Measurements from ENCODE around the gene GPC6. TPM values are rescaled to one million over a fixed set of nuclear protein-coding genes. Genes with fewer than 3 reads are reported as not detected.

Gene GPC6
- total RNA-seq, 1 donor from 2014 or later, result not detected

GRCh38 chr13:94412870-94413597 is 1186.4 kb downstream of the GPC6 start:
- H3K9me3 Mint-ChIP-seq, result peaks cover 16% of the 10 kb centered on the region
- no peak overlapping the region for H3K27ac Mint-ChIP-seq
- H3K27me3 Mint-ChIP-seq (ENCODE audit: insufficient read depth), result no peaks in the 10 kb centered on the region
- H3K36me3 Mint-ChIP-seq (ENCODE audit: low read depth), result no peaks in the 10 kb centered on the region
- DNase-seq (ENCODE audit: low spot score), result no peak
- intact Hi-C loops (cut with micrococcal nuclease), result no loop called here
- no peaks in the 10 kb centered on the region for H3K4me1 Mint-ChIP-seq (ENCODE audit: low read depth)
- H3K4me3 Mint-ChIP-seq, result no peak overlapping the region

GRCh38 chr13:94413598-94413944 is 1187.0 kb downstream of the GPC6 start:
- DNase-seq (ENCODE audit: low spot score), result no peak
- H3K27ac Mint-ChIP-seq, result no peak overlapping the region
- peaks cover 19% of the 10 kb centered on the region for H3K9me3 Mint-ChIP-seq
- no peak overlapping the region for H3K4me3 Mint-ChIP-seq
- intact Hi-C loops (cut with micrococcal nuclease), result no loop called here
- H3K36me3 Mint-ChIP-seq (ENCODE audit: low read depth), result no peaks in the 10 kb centered on the region
- H3K27me3 Mint-ChIP-seq (ENCODE audit: insufficient read depth), result no peaks in the 10 kb centered on the region
- H3K4me1 Mint-ChIP-seq (ENCODE audit: low read depth), result peaks cover 3% of the 10 kb centered on the region

GRCh38 chr13:94414141-94414540 is 1187.5 kb downstream of the GPC6 start:
- Mint-ChIP-seq H3K36me3 (ENCODE audit: low read depth) (peaks cover 3% of the 10 kb centered on the region), H3K27ac (no peak overlapping the region), H3K9me3 (peaks cover 24% of the 10 kb centered on the region), H3K27me3 (ENCODE audit: insufficient read depth) (no peaks in the 10 kb centered on the region), H3K4me1 (ENCODE audit: low read depth) (peaks cover 9% of the 10 kb centered on the region), H3K4me3 (no peak overlapping the region)
- intact Hi-C loops (cut with micrococcal nuclease), result no loop called here
- no peak for DNase-seq (ENCODE audit: low spot score)

GRCh38 chr13:94414708-94415107 is 1188.1 kb downstream of the GPC6 start:
- Mint-ChIP-seq H3K4me1 (ENCODE audit: low read depth) (peaks cover 15% of the 10 kb centered on the region), H3K4me3 (no peak overlapping the region), H3K36me3 (ENCODE audit: low read depth) (peaks cover 3% of the 10 kb centered on the region), H3K27me3 (ENCODE audit: insufficient read depth) (no peaks in the 10 kb centered on the region), H3K9me3 (peaks cover 25% of the 10 kb centered on the region), H3K27ac (no peak overlapping the region)
- intact Hi-C loops (cut with micrococcal nuclease), result no loop called here
- DNase-seq (ENCODE audit: low spot score), result no peak

- no peaks in the 10 kb centered on the region for H3K27me3 Mint-ChIP-seq (ENCODE audit: insufficient read depth)
- peaks cover 22% of the 10 kb centered on the region for H3K4me1 Mint-ChIP-seq (ENCODE audit: low read depth)
- no peak for DNase-seq (ENCODE audit: low spot score)
- H3K9me3 Mint-ChIP-seq, result peaks cover 33% of the 10 kb centered on the region
- intact Hi-C loops (cut with micrococcal nuclease), result no loop called here
- no peak overlapping the region for H3K4me3 Mint-ChIP-seq
- H3K27ac Mint-ChIP-seq, result no peak overlapping the region
- H3K36me3 Mint-ChIP-seq (ENCODE audit: low read depth), result peaks cover 3% of the 10 kb centered on the region
Observed at GRCh38 chr13:94415500-94416237, 1189.1 kb downstream of the GPC6 start.

GRCh38 chr13:94416454-94417080 is 1190.0 kb downstream of the GPC6 start:
- Mint-ChIP-seq H3K4me3 (no peak overlapping the region), H3K4me1 (ENCODE audit: low read depth) (peaks cover 22% of the 10 kb centered on the region), H3K36me3 (ENCODE audit: low read depth) (peaks cover 3% of the 10 kb centered on the region), H3K9me3 (peaks cover 39% of the 10 kb centered on the region), H3K27me3 (ENCODE audit: insufficient read depth) (no peaks in the 10 kb centered on the region), H3K27ac (no peak overlapping the region)
- no peak for DNase-seq (ENCODE audit: low spot score)
- intact Hi-C loops (cut with micrococcal nuclease), result no loop called here

GRCh38 chr13:94417294-94417693 is 1190.7 kb downstream of the GPC6 start:
- Mint-ChIP-seq H3K27me3 (ENCODE audit: insufficient read depth) (no peaks in the 10 kb centered on the region), H3K4me3 (no peak overlapping the region), H3K36me3 (ENCODE audit: low read depth) (peaks cover 3% of the 10 kb centered on the region), H3K9me3 (peaks cover 40% of the 10 kb centered on the region), H3K27ac (no peak overlapping the region), H3K4me1 (ENCODE audit: low read depth) (peaks cover 22% of the 10 kb centered on the region)
- no peak for DNase-seq (ENCODE audit: low spot score)
- intact Hi-C loops (cut with micrococcal nuclease), result no loop called here

GRCh38 chr13:94419304-94419924 is 1192.8 kb downstream of the GPC6 start:
- H3K9me3 Mint-ChIP-seq, result peaks cover 40% of the 10 kb centered on the region
- no peaks in the 10 kb centered on the region for H3K27me3 Mint-ChIP-seq (ENCODE audit: insufficient read depth)
- intact Hi-C loops (cut with micrococcal nuclease), result loop anchor here (1.0 to 2.0 kb wide), 10 partner anchors 36 to 757 kb away; partner anchors contain the start of gene GPR180
- DNase-seq (ENCODE audit: low spot score), result no peak
- peaks cover 3% of the 10 kb centered on the region for H3K36me3 Mint-ChIP-seq (ENCODE audit: low read depth)
- peaks cover 22% of the 10 kb centered on the region for H3K4me1 Mint-ChIP-seq (ENCODE audit: low read depth)
- H3K4me3 Mint-ChIP-seq, result peak overlapping the region; percentile 29
- peak overlapping the region; percentile 72 for H3K27ac Mint-ChIP-seq

GRCh38 chr13:94419925-94420305 is 1193.3 kb downstream of the GPC6 start:
- H3K27ac Mint-ChIP-seq, result peak overlapping the region; percentile 72
- H3K9me3 Mint-ChIP-seq, result peaks cover 40% of the 10 kb centered on the region
- no peaks in the 10 kb centered on the region for H3K27me3 Mint-ChIP-seq (ENCODE audit: insufficient read depth)
- H3K4me1 Mint-ChIP-seq (ENCODE audit: low read depth), result peaks cover 22% of the 10 kb centered on the region
- intact Hi-C loops (cut with micrococcal nuclease), result loop anchor here (1.0 to 2.0 kb wide), 11 partner anchors 9 to 757 kb away; partner anchors contain the start of gene GPR180
- DNase-seq (ENCODE audit: low spot score), result no peak
- H3K36me3 Mint-ChIP-seq (ENCODE audit: low read depth), result peaks cover 3% of the 10 kb centered on the region
- H3K4me3 Mint-ChIP-seq, result no peak overlapping the region

- Mint-ChIP-seq H3K27me3 (ENCODE audit: insufficient read depth) (peaks cover 2% of the 10 kb centered on the region), H3K36me3 (ENCODE audit: low read depth) (no peaks in the 10 kb centered on the region), H3K9me3 (no peaks in the 10 kb centered on the region), H3K27ac (no peak overlapping the region), H3K4me1 (ENCODE audit: low read depth) (peaks cover 6% of the 10 kb centered on the region), H3K4me3 (no peak overlapping the region)
- intact Hi-C loops (cut with micrococcal nuclease), result no loop called here
- DNase-seq (ENCODE audit: low spot score), result no peak
Observed at GRCh38 chr13:94427313-94427953, 1200.8 kb downstream of the GPC6 start.

GRCh38 chr13:94431574-94431973 is 1205.0 kb downstream of the GPC6 start:
- no peak for DNase-seq (ENCODE audit: low spot score)
- Mint-ChIP-seq H3K27ac (no peak overlapping the region), H3K4me3 (no peak overlapping the region), H3K9me3 (no peaks in the 10 kb centered on the region), H3K4me1 (ENCODE audit: low read depth) (peaks cover 15% of the 10 kb centered on the region), H3K36me3 (ENCODE audit: low read depth) (no peaks in the 10 kb centered on the region), H3K27me3 (ENCODE audit: insufficient read depth) (peaks cover 2% of the 10 kb centered on the region)
- intact Hi-C loops (cut with micrococcal nuclease), result no loop called here

GRCh38 chr13:94431987-94432386 is 1205.4 kb downstream of the GPC6 start:
- Mint-ChIP-seq H3K9me3 (no peaks in the 10 kb centered on the region), H3K4me1 (ENCODE audit: low read depth) (peaks cover 15% of the 10 kb centered on the region), H3K27ac (no peak overlapping the region), H3K36me3 (ENCODE audit: low read depth) (no peaks in the 10 kb centered on the region), H3K4me3 (no peak overlapping the region), H3K27me3 (ENCODE audit: insufficient read depth) (peaks cover 2% of the 10 kb centered on the region)
- intact Hi-C loops (cut with micrococcal nuclease), result no loop called here
- no peak for DNase-seq (ENCODE audit: low spot score)
